B cell (primary cell): ENCODE measurements around the gene CTCF. TPM values are rescaled to one million over a fixed set of nuclear protein-coding genes. Genes with fewer than 3 reads are reported as not detected.

Experiments
- ATAC-seq: fragments of 200-7000 bp; cut with Tn5 transposase; one replicate; pipeline ENCODE4 v1.10.0; 2021; ENCODE audit warnings: low read depth, mild to moderate bottlenecking, moderate number of reproducible peaks, moderate library complexity
- CTCF ChIA-PET: fragments of 350-600 bp; sonication (Branson Sonifier 250); formaldehyde crosslinking; loops from one replicate; lab custom pipeline; 2021; ENCODE audit warnings: antibody characterized with exemption, inconsistent platforms; lab: Charles Lee
- POLR2A ChIA-PET: fragments of 350-600 bp; sonication (Branson Sonifier 250); formaldehyde crosslinking; loops from one replicate; lab custom pipeline; 2021; ENCODE audit warnings: antibody characterized with exemption; lab: Charles Lee
- DNase-seq: peaks from one replicate; pipeline ENCODE4 v3.0.0; 2013
- H2AFZ ChIP-seq: 2 replicates; pipeline ENCODE4 v1.6.1; 2012; ENCODE audit warnings: mild to moderate bottlenecking, low read depth, low read length; ENCODE audit not compliant: insufficient read depth, poor library complexity, severe bottlenecking
- H3K27ac ChIP-seq, 2 donors: 1 replicate in 1 of 2; 2 replicates in 1 of 2; pipeline ENCODE4 v1.5.1; 2012 to 2013; ENCODE audit warnings: low read length in 2 of 2, mild to moderate bottlenecking in 2 of 2, moderate library complexity in 1 of 2
- H3K27me3 ChIP-seq, 4 experiments: fragments of 200-600 bp in 1 of 4; sonication (generic) in 1 of 4; replicated peaks in 1 of 4; 1 replicate in 2 of 4; 2 replicates in 2 of 4; pipeline versions ENCODE4 v1.6.1 to v1.7.0; 2013 to 2016; ENCODE audit warnings: low read length in 3 of 4, mild to moderate bottlenecking in 2 of 4, mixed read lengths in 1 of 4, moderate library complexity in 1 of 4; ENCODE audit not compliant: insufficient read depth in 4 of 4, control insufficient read depth in 3 of 4; ENCODE audit errors: control extremely low read depth in 1 of 4
- H3K36me3 ChIP-seq, 2 experiments: replicated peaks in 1 of 2; 1 replicate in 1 of 2; 2 replicates in 1 of 2; pipeline versions ENCODE4 v1.6.1 to v1.7.1; 2013; ENCODE audit warnings: low read length in 1 of 2; ENCODE audit not compliant: insufficient read depth in 2 of 2, control insufficient read depth in 1 of 2; ENCODE audit errors: control extremely low read depth in 1 of 2, extremely low read depth in 1 of 2
- H3K4me1 ChIP-seq, 2 donors: fragments of 200-600 bp in 1 of 2; sonication (generic) in 1 of 2; 1 replicate in 1 of 2; 2 replicates in 1 of 2; pipeline versions ENCODE4 v1.5.1 to v1.6.1; 2013 to 2017; ENCODE audit warnings: low read length in 2 of 2; ENCODE audit not compliant: control insufficient read depth in 2 of 2, insufficient read depth in 2 of 2
- H3K4me2 ChIP-seq: replicated peaks from 2 replicates; pipeline ENCODE3; 2012; ENCODE audit warnings: mild to moderate bottlenecking, low read depth, low read length; ENCODE audit not compliant: poor library complexity, severe bottlenecking
- H3K4me3 ChIP-seq, 5 experiments: fragments of 200-600 bp in 1 of 5; sonication (generic) in 1 of 5; 1 replicate in 3 of 5; 2 replicates in 2 of 5; pipeline versions ENCODE4 v1.5.1 to v1.7.0; 2011 to 2016; ENCODE audit warnings: low read length in 4 of 5, mild to moderate bottlenecking in 4 of 5, low read depth in 2 of 5, control low read depth in 1 of 5, moderate library complexity in 1 of 5; ENCODE audit not compliant: insufficient read depth in 1 of 5; ENCODE audit errors: control extremely low read depth in 1 of 5, extremely low read depth in 1 of 5
- H3K79me2 ChIP-seq: fragments of 200-600 bp; sonication (generic); one replicate; pipeline ENCODE4 v1.6.0; 2016; ENCODE audit warnings: low read length; ENCODE audit not compliant: control insufficient read depth, insufficient read depth
- H3K9ac ChIP-seq: fragments of 200-600 bp; sonication (generic); 2 replicates; pipeline ENCODE4 v1.6.1; 2017; ENCODE audit warnings: mild to moderate bottlenecking, low read length, moderate library complexity
- H3K9me3 ChIP-seq, 3 donors: one replicate each; pipeline versions ENCODE4 v1.6.1 to v1.7.1; 2013; ENCODE audit warnings: low read length in 2 of 3; ENCODE audit not compliant: control insufficient read depth in 2 of 3, insufficient read depth in 1 of 3; ENCODE audit errors: control extremely low read depth in 1 of 3
- H4K20me1 ChIP-seq: 2 replicates; pipeline ENCODE4 v1.6.0; 2012; ENCODE audit warnings: mild to moderate bottlenecking, low read length; ENCODE audit not compliant: insufficient read depth, control insufficient read depth, poor library complexity, severe bottlenecking
- H3K27ac Mint-ChIP-seq: one replicate; pipeline ENCODE4 v1.8.0; 2021; ENCODE audit warnings: mixed read lengths
- H3K27me3 Mint-ChIP-seq: one replicate; pipeline ENCODE4 v1.8.0; 2021; ENCODE audit warnings: mixed read lengths
- H3K4me1 Mint-ChIP-seq: one replicate; pipeline ENCODE4 v1.8.0; 2021; ENCODE audit warnings: mixed read lengths
- H3K4me3 Mint-ChIP-seq: one replicate; pipeline ENCODE4 v1.8.0; 2021; ENCODE audit warnings: mixed read lengths
- H3K9me3 Mint-ChIP-seq: one replicate; pipeline ENCODE4 v1.8.0; 2022; ENCODE audit warnings: mixed read lengths; ENCODE audit not compliant: insufficient read depth
- EZH2 ChIP-seq: IDR thresholded peaks from 2 replicates; pipeline ENCODE4 v1.6.1; 2012; ENCODE audit warnings: borderline replicate concordance, low read depth, mild to moderate bottlenecking, moderate library complexity, low read length; ENCODE audit not compliant: insufficient read depth, poor library complexity, severe bottlenecking
- WGBS: methylation state at CpG from one replicate; pipeline ENCODE4 v1.1.5; 2013; ENCODE audit warnings: missing lambda C conversion rate; ENCODE audit not compliant: insufficient coverage; 5-methylcytosine and 5-hydroxymethylcytosine counted together
- intact Hi-C: fragments of 100-400 bp; cut with micrococcal nuclease; formaldehyde crosslinking; loops from one replicate; pipeline ENCODE4 v1.10.0; 2022
- polyA plus RNA-seq: library from polyadenylated mRNA; depleted of rRNA; stranded (reverse); fragments of >200 nt; gene quantifications from 2 replicates; pipeline ENCODE4 v1.2.3, GENCODE V29; 2012
- total RNA-seq, 2 donors: library from RNA; stranded (reverse); fragments of 120-200 nt in 1 of 2; gene quantifications; 1 replicate in 1 of 2; 2 replicates in 1 of 2; pipeline versions ENCODE4 v1.2.3 to v1.2.4, GENCODE V29; 2013 to 2022
- TF ChIP-seq, protein P1 (sequence below): fragments of 200-600 bp; IDR thresholded peaks from one replicate; pipeline ENCODE4 v1.8.0; 2022; ENCODE audit warnings: antibody characterized with exemption, mild to moderate bottlenecking

The CTCF gene
- total and polyA plus RNA-seq, 2 donors (not counting 1 experiment from before 2014, with no cell fraction given), result 42.7 to 78.4 TPM

DNA sequence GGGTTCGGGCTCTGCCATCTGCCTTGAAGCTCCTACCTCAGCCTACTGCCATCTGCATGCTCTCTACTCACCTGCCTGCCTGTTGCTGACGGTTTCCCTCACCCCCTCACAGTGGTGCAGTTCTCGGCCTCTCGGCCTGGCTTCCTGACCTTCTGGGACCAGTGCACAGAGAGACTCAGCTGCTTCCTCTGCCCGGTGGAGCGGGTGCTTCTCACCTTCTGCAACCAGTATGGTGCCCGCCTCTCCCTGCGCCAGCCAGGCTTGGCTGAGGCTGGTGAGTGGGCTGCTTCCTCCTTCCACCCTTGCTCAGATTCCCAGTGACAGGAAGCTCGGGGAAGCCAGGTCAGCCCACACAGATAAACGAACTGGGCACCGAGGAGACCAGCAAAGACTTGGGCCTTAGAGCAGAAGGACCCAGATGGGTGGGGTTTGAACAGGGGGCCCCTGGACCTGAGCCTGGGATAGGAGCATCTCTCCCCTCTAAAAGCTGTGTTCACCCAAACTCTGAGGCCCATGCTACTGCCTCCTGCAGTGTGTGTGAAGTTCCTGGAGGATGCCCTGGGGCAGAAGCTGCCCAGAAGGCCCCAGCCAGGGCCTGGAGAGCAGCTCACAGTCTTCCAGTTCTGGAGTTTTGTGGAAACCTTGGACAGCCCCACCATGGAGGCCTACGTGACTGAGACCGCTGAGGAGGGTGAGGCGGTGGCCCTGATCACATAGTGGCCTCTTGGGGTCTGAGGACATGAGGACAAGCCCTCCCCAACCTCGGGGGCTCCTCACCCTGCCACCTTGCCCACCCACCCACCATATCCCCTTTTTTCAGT, 17.3 kb upstream of the CTCF start:
- Mint-ChIP-seq H3K4me3 (peak overlapping the region; percentile 34), H3K27ac (peak overlapping the region; percentile 85), H3K9me3 (no peaks in the 10 kb centered on the region), H3K27me3 (no peaks in the 10 kb centered on the region), H3K4me1 (peaks cover 89% of the 10 kb centered on the region)
- Histone ChIP-seq H3K9ac (no peak overlapping the region), H3K4me1 (peaks cover 73 to 87% of the 10 kb centered on the region in 2 donors), H3K27ac (peak overlapping the region; percentile 21 to 28), H3K9me3 (peaks cover 0 to 3% (median 0%) of the 10 kb centered on the region in 3 donors), H3K4me2 (peak overlapping the region; percentile 38), H2AFZ (no peak overlapping the region), H4K20me1 (peaks cover 56% of the 10 kb centered on the region), H3K79me2 (peaks cover 8% of the 10 kb centered on the region), H3K27me3 (no peaks in the 10 kb centered on the region), H3K4me3 (no peak overlapping the region), H3K36me3 (peaks cover 3 to 77% of the 10 kb centered on the region in 2 experiments)
- ATAC-seq (no peak), DNase-seq (no peak)
- WGBS, result 39% methylated on average over 10 of the region's 15 CpGs
- intact Hi-C loops, result loop anchor here (10.0 kb wide), 1 partner anchor 540 kb away; the partner anchor contains the start of gene NFATC3
- no peak for TF ChIP-seq EZH2
- TF ChIP-seq, protein P1, sequence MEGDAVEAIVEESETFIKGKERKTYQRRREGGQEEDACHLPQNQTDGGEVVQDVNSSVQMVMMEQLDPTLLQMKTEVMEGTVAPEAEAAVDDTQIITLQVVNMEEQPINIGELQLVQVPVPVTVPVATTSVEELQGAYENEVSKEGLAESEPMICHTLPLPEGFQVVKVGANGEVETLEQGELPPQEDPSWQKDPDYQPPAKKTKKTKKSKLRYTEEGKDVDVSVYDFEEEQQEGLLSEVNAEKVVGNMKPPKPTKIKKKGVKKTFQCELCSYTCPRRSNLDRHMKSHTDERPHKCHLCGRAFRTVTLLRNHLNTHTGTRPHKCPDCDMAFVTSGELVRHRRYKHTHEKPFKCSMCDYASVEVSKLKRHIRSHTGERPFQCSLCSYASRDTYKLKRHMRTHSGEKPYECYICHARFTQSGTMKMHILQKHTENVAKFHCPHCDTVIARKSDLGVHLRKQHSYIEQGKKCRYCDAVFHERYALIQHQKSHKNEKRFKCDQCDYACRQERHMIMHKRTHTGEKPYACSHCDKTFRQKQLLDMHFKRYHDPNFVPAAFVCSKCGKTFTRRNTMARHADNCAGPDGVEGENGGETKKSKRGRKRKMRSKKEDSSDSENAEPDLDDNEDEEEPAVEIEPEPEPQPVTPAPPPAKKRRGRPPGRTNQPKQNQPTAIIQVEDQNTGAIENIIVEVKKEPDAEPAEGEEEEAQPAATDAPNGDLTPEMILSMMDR, result no peak
- ChIA-PET POLR2A (interaction anchor here (0.8 to 7.3 kb wide), 6 partner anchors 7 to 99 kb away, joined by 3 to 166 read pairs (median 27); partner anchors contain the start of genes CARMIL2, CTCF and RIPOR1), CTCF (interaction anchor here (0.7 to 13.5 kb wide), 17 partner anchors 9 to 123 kb away, joined by 3 to 407 read pairs (median 6); partner anchors contain the start of genes ATP6V0D1, CARMIL2, CTCF and RIPOR1)
